GM21619 (cell line): ENCODE measurements around the gene KCNQ1OT1.

Source experiments
- ATAC-seq: cut with Tn5 transposase; IDR thresholded peaks from one replicate; pipeline ENCODE4 v1.9.1; 2021; ENCODE audit not compliant: unreplicated experiment

The KCNQ1OT1 gene

GRCh38 chr11:2669634-2670469 is 29.9 kb downstream of the KCNQ1OT1 start:
- ATAC-seq, result no peak

- no peak for ATAC-seq
Observed at GRCh38 chr11:2668876-2669275, 30.9 kb downstream of the KCNQ1OT1 start.

- no peak for ATAC-seq
Observed at GRCh38 chr11:2667940-2668339, 31.9 kb downstream of the KCNQ1OT1 start.

DNA sequence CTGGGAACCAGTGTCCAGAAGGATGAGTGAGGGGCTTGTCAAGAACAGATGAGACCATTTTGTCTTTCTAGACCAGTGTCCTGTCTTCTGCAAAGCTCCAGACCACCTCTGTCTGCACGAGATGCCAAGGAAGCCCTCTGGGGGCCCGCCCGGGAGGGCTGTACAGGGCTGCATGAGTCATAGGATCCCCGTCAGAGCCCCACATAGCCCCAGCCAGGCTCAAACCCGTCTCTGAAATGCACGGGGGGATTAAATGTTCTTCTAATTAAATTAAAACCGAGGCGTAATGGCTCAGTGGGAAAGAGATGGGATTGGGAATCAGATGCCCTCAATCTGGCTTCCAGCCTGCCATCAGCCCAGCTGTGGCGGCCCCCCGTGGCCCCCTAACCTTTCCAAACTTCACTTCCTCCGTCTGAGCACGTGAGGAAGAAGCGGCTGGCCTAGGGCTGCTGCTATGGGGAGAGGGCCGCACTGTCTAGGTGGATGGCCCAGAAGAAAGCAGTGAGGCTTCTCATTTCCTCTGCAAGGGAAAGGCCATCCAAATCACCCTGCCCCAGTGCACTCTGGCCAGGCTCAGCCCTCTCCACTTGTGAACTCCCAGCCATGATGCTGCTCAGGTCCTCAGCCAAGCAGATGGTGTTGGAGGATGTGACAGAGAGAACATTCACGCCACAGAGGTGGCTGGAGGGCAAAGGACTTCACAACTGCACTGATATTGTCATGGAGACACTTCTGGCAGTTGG is 32.8 kb downstream of the KCNQ1OT1 start:
- ATAC-seq, result no peak

GRCh38 chr11:2666401-2666741 is 33.4 kb downstream of the KCNQ1OT1 start:
- no peak for ATAC-seq

DNA sequence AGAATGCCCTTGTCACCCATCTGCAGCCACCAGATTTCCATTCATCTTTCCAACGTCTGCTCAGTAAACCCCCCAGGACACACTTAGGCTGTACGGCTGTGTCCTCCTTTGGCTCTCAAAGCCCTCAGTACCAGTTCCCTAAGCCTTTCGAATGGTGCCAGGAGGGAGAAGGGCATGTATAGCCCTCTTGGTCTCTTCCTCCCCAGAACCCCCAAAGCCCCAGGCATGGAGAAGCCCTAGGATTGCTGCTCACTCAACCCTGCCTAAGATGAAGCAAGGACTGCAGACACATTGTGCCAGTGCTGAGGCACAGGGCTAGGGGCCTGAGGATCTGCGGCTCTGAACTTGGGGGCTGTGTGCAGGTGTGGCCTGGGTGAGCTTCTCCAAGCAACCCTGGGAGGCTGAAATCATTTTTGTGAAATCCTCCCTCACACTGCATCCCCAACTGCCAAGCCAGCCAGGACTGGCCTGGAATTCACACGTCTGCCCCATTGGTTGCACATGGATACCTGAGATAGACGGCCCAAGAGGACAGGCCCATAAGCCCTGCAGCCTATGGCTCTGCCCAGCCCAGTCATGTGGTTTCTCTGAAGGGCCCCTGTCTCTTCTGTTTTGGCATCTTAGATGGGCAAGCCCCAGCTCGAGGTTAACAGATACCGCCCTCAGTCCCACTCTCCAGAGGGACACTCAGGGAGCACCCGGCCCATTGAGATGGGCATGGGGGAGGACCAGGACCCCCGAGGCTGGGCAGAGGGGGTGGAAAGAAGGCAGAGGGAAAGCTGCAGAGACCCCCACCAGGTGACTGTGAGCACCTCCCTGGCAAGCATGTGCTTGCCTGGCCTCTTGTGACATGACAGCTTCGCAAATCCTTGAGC is 34.0 kb downstream of the KCNQ1OT1 start:
- ATAC-seq, result no peak

DNA sequence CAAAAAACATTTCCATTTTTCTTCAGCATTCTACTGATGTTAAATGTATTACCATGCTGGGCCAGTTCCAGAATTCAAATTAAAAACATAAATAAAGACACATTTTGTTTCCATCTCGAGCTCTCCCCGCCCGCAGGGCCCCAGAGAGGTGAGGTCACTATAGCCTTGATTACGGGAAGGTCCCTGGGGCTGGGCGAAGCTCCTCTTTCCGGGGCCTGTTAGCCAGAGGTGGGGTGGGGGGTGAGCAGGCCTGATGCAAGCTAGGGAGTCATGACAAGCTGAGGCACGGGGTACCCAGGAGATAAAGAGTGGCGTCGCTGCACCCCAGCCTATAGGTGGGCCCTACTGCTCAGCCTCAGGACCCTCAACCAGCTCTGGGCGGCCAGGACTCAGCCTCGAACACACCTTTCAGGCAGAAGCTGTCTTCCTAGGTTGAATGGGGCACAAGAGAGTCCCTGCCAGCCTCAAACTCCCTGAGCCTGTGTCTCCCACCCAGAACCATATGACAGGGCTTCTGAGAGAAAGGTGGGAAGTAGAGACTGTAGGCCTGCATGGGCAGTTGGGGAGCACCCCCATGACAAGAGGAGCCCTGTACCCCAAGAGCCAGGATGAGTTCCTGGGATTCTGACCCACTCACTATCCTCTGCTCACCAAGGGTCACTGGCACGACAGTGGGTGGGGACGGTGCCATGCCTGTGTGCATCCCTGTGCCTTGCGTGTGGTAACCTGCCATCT is 34.8 kb downstream of the KCNQ1OT1 start:
- ATAC-seq, result no peak

DNA sequence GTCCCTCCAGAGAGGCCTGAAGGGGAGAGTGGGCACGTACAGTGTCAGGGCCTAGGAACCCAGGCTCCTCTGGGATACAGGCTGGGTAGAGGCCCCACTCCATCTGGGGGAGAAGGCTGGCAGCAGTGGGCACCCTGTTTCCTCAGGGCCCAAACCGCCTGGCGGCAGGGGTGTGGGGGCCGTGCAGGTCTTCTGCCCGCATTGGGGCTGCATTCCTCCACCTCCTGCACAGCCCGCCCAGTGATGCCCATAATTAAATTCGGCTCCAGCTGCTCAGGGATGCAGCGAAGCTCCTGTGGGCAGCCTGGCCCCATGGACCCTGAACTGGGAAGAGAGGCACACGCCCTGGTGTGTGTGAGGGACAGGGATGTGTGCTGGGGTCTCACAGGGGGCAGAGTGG is 35.4 kb downstream of the KCNQ1OT1 start:
- no peak for ATAC-seq

GRCh38 chr11:2663915-2664314 is 35.9 kb downstream of the KCNQ1OT1 start:
- no peak for ATAC-seq

DNA sequence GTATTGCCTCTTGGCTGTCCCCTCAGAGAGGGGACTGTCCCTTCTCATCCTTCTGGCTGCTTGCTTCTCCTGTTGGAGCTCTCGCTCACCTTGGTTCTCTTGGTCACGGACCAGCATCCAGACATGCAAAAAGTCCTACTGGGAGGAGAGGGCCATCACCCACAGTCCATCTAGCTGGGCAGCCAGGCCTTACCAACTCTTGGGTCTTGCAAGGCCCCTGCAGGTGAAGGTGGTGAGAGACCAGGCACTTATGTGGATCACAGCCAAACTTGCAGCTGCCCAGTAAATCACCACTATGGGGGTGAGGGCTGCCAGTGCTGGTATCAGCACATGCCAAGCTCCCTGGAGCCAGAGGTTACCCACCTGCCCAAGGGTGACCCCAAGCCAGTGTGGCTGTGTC is 36.3 kb downstream of the KCNQ1OT1 start:
- ATAC-seq, result no peak

DNA sequence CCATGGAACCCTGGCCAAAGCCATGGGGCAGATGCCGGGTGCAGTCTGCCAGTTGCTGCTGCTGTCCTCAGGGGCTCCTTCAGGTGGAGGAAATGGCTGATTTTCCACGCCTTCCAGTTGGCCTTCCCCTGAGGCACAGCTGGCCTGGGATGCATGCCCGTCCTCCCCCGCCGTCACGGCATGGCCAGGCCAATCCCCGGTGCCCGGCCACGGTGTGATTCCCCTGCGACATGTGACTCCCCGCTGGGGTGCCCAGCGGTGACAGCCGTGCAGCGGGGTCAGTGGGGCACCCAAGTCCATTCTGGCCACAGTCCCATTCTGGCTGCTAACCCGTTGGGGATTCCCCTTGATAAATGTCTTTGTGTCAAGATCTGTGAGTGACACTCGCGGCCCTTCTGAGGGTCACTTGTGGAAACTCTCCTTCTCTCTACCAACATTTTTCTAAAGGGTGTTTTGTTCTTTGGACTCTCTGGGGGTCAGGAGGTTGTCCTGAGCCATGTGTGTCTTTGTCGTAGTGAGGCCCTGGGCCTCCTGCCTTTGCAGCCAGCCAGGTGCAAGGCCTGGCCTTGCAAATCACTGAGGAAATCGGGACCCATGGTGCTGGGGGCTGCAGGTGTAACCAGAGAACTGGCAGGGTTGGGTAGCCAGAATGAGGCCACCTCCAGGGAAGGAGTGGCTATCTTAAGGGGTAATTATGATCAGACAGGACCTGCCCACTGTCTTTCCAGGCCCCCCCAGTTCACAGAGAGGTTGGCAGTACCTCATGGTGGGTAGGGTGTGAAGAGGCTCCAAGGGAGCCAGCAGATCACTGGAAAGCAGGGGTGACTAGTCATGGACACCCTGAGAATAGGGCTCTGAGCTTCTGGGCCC is 37.1 kb downstream of the KCNQ1OT1 start:
- no peak for ATAC-seq

DNA sequence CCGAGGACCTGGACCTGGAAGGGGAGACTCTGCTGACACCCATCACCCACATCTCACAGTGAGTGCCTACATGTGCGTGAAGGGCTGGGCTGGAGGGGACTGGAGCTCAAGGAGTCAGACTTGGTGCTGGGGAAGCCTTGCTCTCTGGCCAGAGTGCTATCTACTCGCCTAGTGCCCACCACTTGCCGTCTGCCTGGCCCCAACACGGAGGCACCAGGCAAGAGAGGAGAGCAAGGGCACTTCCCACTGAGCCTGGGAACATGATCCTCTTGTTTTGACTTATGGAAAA is 37.8 kb downstream of the KCNQ1OT1 start:
- ATAC-seq, result no peak

GRCh38 chr11:2661173-2662023 is 38.4 kb downstream of the KCNQ1OT1 start:
- no peak for ATAC-seq

DNA sequence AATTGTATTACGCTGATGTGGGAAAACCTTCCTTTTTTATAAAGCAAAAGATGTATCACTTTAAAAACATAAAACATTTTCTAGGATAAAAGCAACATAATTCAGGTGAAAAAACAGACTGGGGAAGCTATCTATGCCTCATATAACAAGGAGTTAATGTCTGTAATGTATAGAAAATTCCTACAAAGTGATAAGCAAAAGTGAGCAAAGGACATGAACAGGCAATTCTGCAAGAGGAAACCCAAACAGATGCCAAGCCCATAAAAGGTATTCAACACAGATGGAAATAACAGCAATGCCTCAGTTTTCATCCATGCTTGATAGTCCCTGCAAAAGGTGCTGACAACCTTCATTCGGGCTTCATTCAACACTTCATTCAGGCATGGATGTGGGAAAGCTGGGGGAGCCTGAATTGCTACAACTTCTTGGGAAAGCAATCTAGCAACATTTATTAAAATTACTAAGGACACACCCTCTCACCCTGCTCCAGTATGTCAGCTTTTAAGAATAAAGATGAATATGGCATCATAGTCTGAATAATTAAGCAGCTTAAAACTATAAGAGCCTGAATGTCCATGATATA is 39.3 kb downstream of the KCNQ1OT1 start:
- ATAC-seq, result no peak

GRCh38 chr11:2657697-2658284 is 42.0 kb downstream of the KCNQ1OT1 start:
- ATAC-seq, result no peak

- ATAC-seq, result no peak
Observed at GRCh38 chr11:2656859-2657258, 42.9 kb downstream of the KCNQ1OT1 start.

GRCh38 chr11:2655834-2656622 is 43.8 kb downstream of the KCNQ1OT1 start:
- no peak for ATAC-seq
